ENCODE data around the gene PSRC1.
"Not testable (repeated sequence)": the region's sequence is repeated elsewhere in the genome, so short reads cannot be mapped to it uniquely, and the experiment has no call there.

Gene PSRC1

DNA sequence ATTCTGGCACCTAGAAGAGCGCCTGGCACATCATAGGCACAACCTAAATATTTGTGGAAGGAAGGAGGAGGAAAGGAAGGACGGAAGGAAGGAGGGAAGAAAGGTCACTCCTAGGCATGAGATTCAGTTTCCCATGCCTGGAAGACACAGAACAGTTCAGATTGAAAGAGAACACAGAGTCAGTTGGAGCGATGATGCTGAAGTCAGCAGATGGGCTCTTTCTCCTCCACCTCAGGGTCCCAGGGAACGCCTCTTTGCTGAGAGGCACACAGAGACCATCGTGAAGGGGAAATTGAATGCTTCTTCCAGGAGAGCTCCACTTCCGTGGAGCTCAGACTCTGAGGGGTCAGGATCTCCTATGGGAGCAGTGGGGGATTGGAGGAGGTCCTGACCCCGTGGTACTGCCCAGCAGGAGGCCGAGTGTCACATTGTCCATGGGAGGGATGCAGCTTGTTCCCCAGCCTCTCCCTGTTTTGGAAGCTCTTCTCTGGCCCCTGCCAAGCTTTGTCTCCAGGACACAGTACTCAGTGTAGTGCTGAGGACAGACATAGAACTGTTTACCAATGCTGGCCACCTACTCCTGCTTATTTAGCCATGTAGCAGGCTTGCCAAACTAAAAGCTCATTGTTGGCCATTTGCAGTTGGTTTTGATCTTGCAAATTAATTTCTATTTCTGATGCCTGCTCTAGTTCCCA is 21.4 kb upstream of the PSRC1 start:
- no peak for DNase-seq
- Mint-ChIP-seq H3K27me3 (peaks cover 8% of the 10 kb centered on the region), H3K36me3 (ENCODE audit: low read depth) (no peaks in the 10 kb centered on the region), H3K4me1 (ENCODE audit: low read depth) (no peaks in the 10 kb centered on the region), H3K27ac (no peak overlapping the region), H3K4me3 (no peak overlapping the region), H3K9me3 (no peaks in the 10 kb centered on the region)

DNA sequence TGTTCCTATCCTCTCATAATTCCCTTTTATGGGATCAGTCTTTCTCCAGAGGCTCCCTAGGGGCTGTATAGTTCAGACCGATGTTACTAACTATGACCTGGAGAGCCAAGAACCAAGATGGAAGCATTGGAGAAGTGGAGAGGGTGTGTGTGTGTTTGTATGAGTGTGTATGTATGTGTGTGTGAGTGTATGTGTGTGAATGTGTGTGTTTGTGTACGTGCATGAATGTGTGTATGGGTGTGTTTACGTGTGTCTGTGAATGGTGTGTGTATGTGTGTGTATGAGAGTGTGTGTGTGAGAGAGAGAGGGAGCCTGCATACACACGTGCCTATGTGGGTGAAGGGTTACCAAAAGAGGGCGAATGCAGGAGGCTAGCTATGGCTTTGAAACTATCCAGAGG is 18.9 kb upstream of the PSRC1 start:
- DNase-seq = no peak
- H3K4me3 Mint-ChIP-seq = no peak overlapping the region
- H3K27ac Mint-ChIP-seq = no peak overlapping the region
- H3K9me3 Mint-ChIP-seq = no peaks in the 10 kb centered on the region
- H3K36me3 Mint-ChIP-seq (ENCODE audit: low read depth) = no peaks in the 10 kb centered on the region
- H3K27me3 Mint-ChIP-seq = peaks cover 15% of the 10 kb centered on the region
- H3K4me1 Mint-ChIP-seq (ENCODE audit: low read depth) = peaks cover 2% of the 10 kb centered on the region

DNA sequence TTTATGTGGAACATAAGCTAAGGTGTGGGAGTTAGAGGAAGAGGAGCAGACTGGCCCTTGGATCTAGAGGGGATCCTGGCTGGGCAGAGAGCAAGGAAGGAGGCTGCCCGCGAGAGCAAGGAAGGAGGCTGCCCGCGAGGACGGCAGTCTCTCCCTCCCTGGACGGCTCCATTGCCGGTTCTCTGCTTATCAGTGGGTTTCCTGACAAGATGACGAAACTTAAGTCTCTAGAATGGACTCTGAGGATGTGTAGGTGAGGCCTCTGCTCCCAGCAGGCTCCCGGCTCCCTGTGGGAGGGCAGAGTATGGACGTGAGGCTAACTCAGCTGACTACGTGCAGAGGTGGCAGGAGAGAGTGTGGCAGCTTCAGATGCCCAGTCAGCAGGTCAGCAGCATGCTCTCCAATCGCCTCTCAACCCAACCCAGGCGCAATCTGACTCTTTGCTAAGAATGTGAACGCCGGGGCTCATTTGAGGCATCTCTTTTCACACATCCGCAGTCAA is 17.8 kb upstream of the PSRC1 start:
- no peak for DNase-seq
- no peak overlapping the region for H3K27ac Mint-ChIP-seq
- peaks cover 2% of the 10 kb centered on the region for H3K4me1 Mint-ChIP-seq (ENCODE audit: low read depth)
- H3K36me3 Mint-ChIP-seq (ENCODE audit: low read depth) = no peaks in the 10 kb centered on the region
- no peaks in the 10 kb centered on the region for H3K9me3 Mint-ChIP-seq
- no peak overlapping the region for H3K4me3 Mint-ChIP-seq
- H3K27me3 Mint-ChIP-seq = peaks cover 19% of the 10 kb centered on the region

DNA sequence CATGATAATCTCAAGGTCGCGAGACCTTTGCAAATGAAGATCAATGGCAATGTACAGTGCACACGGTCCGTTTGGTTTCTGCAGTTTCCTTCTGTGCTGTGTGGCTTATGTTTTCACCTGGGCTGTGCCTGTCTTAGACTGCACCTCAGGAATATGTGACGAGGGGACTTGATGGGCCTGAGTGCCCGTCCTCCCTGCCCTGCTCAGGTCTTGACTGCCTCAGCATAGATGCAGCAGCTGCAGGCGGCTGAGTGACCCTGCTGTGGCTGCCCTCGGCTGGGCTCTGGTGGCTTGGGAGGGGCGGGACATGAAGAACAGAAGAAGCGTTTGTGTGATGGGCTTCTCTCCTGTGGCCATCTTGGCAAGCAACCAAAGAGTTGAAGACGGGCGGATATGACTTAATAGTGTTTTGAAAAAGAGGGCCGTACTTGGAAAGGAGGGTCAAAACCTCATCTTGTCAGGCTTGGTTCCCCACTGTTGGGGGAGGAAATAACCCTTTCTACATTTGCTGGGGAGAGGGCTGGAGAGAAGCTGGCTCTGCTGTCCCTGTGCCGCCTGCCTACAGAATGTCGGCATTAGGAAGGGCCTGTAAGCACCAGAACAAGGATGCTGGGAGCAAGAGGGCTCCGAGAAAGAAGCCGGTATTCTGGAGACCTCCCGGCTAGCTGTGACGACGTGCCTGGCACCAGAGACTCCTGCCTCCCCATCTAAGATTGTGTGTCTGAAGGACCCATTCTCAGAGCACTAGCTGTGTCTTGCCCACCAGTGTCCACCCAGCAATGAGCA is 16.8 kb upstream of the PSRC1 start:
- Mint-ChIP-seq H3K4me1 (ENCODE audit: low read depth) (peaks cover 2% of the 10 kb centered on the region), H3K27me3 (peaks cover 21% of the 10 kb centered on the region), H3K36me3 (ENCODE audit: low read depth) (no peaks in the 10 kb centered on the region), H3K9me3 (no peaks in the 10 kb centered on the region), H3K27ac (no peak overlapping the region), H3K4me3 (no peak overlapping the region)
- DNase-seq = no peak

DNA sequence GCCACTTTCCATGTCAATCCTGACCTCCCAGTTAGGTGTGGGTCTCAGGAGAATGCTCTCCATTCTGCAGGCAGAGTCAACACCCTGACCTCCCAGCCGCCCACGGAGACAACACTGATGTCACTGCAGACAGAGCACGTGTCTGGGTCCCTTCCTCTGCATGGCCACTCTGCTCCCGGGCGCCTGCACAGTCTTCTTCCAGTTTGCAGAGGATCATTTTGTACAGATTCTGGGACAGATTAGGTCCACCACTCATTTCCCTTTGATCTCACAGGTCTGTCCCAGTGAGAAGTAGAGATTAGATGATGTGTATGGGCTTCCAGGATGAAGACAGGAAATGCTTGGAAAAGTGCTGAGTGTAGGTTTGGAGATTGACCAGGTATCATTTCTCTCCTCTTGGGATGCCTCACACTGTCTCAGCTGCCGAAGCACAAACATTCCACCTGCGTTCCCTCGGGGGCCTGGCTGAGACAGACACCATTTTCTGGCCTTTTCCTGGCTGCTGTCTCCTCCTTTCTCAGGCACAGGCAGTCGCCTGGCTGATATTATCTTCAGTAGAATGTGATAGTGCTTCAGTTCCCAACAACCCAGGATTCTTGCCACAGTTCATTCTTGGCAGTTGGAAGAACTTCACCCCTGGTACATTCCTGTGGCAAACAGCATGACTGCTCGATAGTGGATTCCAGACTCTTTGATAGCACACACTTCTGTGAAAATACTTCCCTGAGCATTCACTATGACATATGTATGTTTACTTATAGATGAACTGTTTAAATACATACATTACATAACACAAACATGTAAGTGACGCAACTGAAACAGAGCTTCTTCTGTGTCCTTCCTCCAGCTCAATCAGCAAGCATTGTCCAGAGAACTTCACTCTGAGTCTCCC is 16.0 kb upstream of the PSRC1 start:
- no peak overlapping the region for H3K27ac Mint-ChIP-seq
- H3K27me3 Mint-ChIP-seq = peaks cover 25% of the 10 kb centered on the region
- DNase-seq = no peak
- H3K4me1 Mint-ChIP-seq (ENCODE audit: low read depth) = peaks cover 2% of the 10 kb centered on the region
- H3K9me3 Mint-ChIP-seq = no peaks in the 10 kb centered on the region
- no peak overlapping the region for H3K4me3 Mint-ChIP-seq
- H3K36me3 Mint-ChIP-seq (ENCODE audit: low read depth) = no peaks in the 10 kb centered on the region

DNA sequence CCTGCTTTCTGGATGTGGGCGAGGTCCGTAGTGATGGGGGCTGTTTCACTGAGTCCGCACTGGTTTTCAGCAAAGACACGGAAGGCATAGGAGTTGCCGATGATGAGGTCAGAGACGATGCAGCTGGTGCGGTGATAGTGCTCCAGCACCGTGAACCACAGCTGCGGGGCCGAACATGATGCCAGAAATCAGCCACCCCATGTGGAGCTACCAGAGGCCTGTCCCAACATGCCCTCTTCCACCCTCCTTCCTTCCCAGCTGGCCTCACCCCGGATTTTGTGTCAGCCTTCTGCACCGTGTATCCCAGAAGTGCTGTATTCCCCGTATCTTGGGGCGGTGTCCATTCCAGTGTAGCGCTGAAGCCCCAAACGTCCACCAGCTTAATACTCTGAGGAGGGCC is 13.8 kb upstream of the PSRC1 start:
- peaks cover 2% of the 10 kb centered on the region for H3K4me1 Mint-ChIP-seq (ENCODE audit: low read depth)
- DNase-seq = no peak
- H3K9me3 Mint-ChIP-seq = no peaks in the 10 kb centered on the region
- H3K27me3 Mint-ChIP-seq = peaks cover 26% of the 10 kb centered on the region
- H3K36me3 Mint-ChIP-seq (ENCODE audit: low read depth) = no peaks in the 10 kb centered on the region
- no peak overlapping the region for H3K4me3 Mint-ChIP-seq
- no peak overlapping the region for H3K27ac Mint-ChIP-seq

DNA sequence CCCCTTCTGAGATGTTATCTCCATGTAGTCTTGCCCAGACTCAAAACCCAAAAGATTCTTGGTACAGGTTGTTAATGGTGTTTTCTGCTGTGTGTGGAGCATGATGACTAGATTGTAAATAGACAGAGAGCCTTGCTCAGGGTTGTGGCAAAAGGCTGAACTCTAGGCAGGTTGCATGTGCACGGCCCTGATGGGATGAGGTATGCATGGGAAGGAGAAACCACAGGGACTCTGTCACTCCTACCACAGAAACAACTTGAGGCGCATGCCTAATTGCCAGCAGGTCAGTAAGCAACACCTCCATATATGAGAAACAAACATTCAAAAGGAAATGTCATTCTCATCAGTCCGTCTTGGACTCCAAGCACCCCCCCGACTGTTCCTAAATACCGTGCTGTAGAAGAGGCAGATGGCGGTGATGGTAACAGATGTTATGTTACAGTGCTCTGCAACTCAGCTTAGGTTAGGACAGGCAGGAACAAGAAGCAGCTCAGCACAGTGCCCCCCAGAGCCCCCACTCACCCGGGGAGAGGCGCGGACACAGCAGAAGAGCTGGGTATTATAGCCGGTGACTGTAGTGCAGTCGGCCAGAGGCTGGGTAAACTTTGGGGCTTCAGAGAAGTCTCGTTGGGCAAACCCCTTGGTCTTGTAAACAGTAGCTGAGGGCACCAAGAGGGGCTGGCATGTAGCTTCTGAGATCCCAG is 12.9 kb upstream of the PSRC1 start:
- Mint-ChIP-seq H3K9me3 (no peaks in the 10 kb centered on the region), H3K27me3 (peaks cover 26% of the 10 kb centered on the region), H3K27ac (no peak overlapping the region), H3K4me3 (no peak overlapping the region), H3K36me3 (ENCODE audit: low read depth) (no peaks in the 10 kb centered on the region), H3K4me1 (ENCODE audit: low read depth) (peaks cover 2% of the 10 kb centered on the region)
- DNase-seq = no peak

DNA sequence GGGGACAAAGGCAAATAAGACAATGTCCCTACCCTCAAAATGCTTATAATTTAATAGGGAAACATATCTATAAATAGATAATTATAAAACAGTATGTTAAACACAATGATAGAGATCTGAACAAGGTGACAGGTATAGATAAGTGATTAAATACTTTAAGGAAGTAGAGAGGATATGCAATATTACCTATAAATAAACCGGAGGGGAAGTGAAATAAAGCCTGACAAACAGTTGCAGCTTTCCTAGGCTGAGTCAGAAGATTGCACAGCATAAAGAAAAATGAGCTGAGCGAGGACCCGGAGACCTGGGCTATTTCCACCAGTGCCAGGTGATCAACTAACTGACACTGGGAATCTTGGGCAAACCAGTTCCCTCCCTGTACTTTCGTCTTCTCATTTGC is 11.5 kb upstream of the PSRC1 start:
- Mint-ChIP-seq H3K4me1 (ENCODE audit: low read depth) (peaks cover 2% of the 10 kb centered on the region), H3K36me3 (ENCODE audit: low read depth) (no peaks in the 10 kb centered on the region), H3K27ac (no peak overlapping the region), H3K9me3 (no peaks in the 10 kb centered on the region), H3K4me3 (no peak overlapping the region), H3K27me3 (peaks cover 19% of the 10 kb centered on the region)
- DNase-seq = no peak

DNA sequence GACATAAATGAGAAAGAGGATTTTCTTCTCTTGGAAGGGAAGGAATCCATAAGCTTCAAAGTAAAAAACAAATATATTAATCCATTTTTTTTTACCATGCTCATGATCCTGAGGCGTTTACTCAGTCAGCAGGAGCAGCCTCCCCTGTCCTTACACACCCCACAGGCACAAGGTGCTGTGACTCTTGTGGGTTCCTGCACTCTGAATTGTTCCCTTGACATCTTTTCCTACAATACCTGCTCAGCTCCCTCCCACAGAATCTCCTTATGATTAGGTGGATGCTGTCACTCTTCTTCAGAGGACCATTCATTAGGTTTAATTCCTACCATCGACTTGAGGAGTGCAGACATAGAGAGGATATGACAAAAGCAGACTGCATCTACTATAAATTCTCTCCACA is 10.1 kb upstream of the PSRC1 start:
- no peak overlapping the region for H3K27ac Mint-ChIP-seq
- no peaks in the 10 kb centered on the region for H3K4me1 Mint-ChIP-seq (ENCODE audit: low read depth)
- peaks cover 18% of the 10 kb centered on the region for H3K27me3 Mint-ChIP-seq
- H3K36me3 Mint-ChIP-seq (ENCODE audit: low read depth) = no peaks in the 10 kb centered on the region
- no peak overlapping the region for H3K4me3 Mint-ChIP-seq
- DNase-seq = no peak
- no peaks in the 10 kb centered on the region for H3K9me3 Mint-ChIP-seq

DNA sequence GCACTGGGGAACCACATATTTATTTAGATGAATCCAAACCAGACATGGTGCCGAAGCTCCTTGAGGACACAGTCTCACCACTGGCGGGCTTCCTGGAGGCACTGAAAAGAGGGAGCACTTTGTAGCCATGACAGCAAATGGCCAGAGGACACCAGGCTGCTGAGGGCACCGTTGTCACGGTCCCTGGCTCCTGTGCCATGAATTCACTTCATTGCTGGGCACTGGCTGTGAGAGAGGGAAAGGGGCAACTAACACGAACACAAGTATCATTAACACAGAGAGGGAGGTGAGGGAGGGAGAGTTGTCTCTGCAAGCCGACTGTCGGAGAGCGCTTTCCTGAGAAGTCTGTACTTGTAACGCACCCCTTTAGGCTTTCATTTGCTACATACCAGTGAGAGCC is 9.4 kb upstream of the PSRC1 start:
- Mint-ChIP-seq H3K27me3 (peaks cover 18% of the 10 kb centered on the region), H3K27ac (no peak overlapping the region), H3K4me3 (no peak overlapping the region), H3K36me3 (ENCODE audit: low read depth) (no peaks in the 10 kb centered on the region), H3K9me3 (no peaks in the 10 kb centered on the region), H3K4me1 (ENCODE audit: low read depth) (no peaks in the 10 kb centered on the region)
- DNase-seq = no peak

DNA sequence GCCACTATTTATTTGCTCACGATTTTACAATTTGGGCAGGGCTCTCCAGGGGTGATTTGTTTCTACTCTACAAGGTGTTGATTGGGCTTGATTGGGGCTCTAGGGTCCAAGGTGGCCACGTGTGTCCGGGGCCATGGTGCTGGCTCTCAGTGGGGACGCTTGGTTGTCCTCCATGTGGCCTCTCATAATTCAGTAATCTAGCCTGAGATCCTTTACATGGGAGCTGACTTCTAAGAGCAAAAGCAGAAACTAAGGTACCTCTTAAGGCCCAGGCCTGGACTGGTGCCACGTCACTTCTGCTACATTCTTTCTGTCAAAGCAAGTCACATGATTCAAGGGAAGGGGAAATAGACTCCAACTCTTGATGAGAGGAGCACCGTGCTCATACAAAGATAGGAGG is 8.1 kb upstream of the PSRC1 start:
- peaks cover 13% of the 10 kb centered on the region for H3K27me3 Mint-ChIP-seq
- H3K27ac Mint-ChIP-seq = no peak overlapping the region
- H3K36me3 Mint-ChIP-seq (ENCODE audit: low read depth) = no peaks in the 10 kb centered on the region
- H3K9me3 Mint-ChIP-seq = no peaks in the 10 kb centered on the region
- no peak for DNase-seq
- H3K4me1 Mint-ChIP-seq (ENCODE audit: low read depth) = no peaks in the 10 kb centered on the region
- H3K4me3 Mint-ChIP-seq = no peak overlapping the region

DNA sequence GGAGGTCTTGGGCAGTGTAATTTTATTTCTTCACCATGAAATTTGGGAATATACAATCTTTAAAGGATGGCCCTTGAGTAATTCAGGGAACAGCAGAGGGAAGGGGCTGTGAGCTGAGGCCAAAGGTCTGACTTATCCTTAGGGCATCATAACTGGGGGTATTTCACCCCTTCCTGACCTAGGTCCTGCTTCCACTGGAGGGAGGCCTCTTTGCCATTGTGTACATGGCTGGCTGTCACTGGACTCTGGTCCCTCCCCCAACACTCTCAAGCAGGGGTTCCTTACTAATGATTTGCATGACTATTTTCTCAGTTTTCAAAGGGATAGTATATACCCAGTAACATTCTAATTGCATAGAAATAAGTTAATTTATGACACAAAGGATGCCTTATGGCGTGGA is 7.2 kb upstream of the PSRC1 start:
- Mint-ChIP-seq H3K36me3 (ENCODE audit: low read depth) (no peaks in the 10 kb centered on the region), H3K27ac (no peak overlapping the region), H3K9me3 (no peaks in the 10 kb centered on the region), H3K27me3 (peaks cover 11% of the 10 kb centered on the region), H3K4me1 (ENCODE audit: low read depth) (no peaks in the 10 kb centered on the region), H3K4me3 (no peak overlapping the region)
- DNase-seq = no peak

DNA sequence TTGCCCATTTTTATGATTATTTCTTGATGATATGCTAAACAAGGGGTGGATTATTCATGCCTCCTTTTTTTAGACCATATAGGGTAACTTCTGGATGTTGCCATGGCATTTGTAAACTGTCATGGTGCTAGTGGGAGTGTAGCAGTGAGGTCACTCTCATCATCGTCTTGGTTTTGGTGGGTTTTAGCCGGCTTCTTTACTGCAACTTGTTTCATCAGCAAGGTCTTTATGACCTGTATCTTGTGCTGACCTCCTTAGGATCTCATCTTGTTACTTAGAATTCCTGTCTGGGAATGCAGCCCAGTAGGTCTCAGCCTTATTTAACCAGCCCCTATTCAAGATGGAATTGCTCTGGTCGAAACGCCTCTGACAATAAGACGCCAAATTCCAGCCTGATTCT is 3.8 kb upstream of the PSRC1 start:
- H3K27me3 Mint-ChIP-seq; H3K36me3 Mint-ChIP-seq (ENCODE audit: low read depth); H3K9me3 Mint-ChIP-seq; DNase-seq; H3K27ac Mint-ChIP-seq; H3K4me3 Mint-ChIP-seq: not testable (repeated sequence)
- peaks cover 20% of the 10 kb centered on the region for H3K4me1 Mint-ChIP-seq (ENCODE audit: low read depth)

All from activated T-cell treated with anti-CD3 and anti-CD28 coated beads, Interleukin-2, amount 50 U/mL, for 24 hours (primary cell).